ENCODE measurements around the gene SMARCA4. TPM values are rescaled to one million over a fixed set of nuclear protein-coding genes. Genes with fewer than 3 reads are reported as not detected.

The SMARCA4 gene
- polyA plus RNA-seq, 4 donors: 54.6 to 71.6 (median 66.1) TPM

DNA sequence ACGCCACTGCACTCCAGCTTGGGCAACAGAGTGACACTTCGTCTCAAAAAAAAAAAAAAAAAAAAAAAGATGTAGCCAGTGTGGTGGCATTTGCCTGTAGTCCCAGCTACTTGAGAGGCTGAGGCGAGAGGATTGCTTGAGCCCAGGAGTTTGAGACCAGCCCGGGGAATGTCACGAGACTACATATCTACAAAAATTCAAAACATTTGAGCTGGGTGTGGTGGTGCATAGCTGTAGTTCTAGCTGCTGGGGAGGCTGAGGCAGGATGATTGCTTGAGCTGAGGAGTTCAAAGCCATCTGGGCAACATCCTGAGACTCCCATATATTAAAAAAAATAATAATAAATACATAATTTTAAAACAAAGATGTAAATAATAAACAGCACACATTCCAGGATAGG, 46.6 kb downstream of the SMARCA4 start:
- Histone ChIP-seq H3K9me3 (ENCODE audit: control insufficient read depth in 2 of 2, insufficient read depth in 1 of 2, low read depth in 1 of 2, low read length in 1 of 2) (no peaks in the 10 kb centered on the region), H3K4me1 (ENCODE audit: control insufficient read depth in 3 of 3, insufficient read depth in 2 of 3, low read depth in 1 of 3, low read length in 2 of 3) (peaks cover 0 to 9% (median 0%) of the 10 kb centered on the region in 3 donors), H3K27ac (ENCODE audit: low read depth in 1 of 3, low read length in 2 of 3) (no peak overlapping the region), H3K27me3 (ENCODE audit: control insufficient read depth in 3 of 3, insufficient read depth in 3 of 3, low read length in 3 of 3) (no peaks in the 10 kb centered on the region), H3K4me3 (ENCODE audit: low read depth in 1 of 3, low read length in 3 of 3) (no peak overlapping the region), H3K36me3 (ENCODE audit: control insufficient read depth in 3 of 3, insufficient read depth in 2 of 3, low read depth in 1 of 3, low read length in 3 of 3) (peaks cover 12 to 78% (median 15%) of the 10 kb centered on the region in 3 donors)
- FAIRE-seq: no peak
- WGBS, 3 donors: 95 to 99% (median 97%) methylated on average over 4 to 5 of the region's 5 CpGs
- DNase-seq: no peak

DNA sequence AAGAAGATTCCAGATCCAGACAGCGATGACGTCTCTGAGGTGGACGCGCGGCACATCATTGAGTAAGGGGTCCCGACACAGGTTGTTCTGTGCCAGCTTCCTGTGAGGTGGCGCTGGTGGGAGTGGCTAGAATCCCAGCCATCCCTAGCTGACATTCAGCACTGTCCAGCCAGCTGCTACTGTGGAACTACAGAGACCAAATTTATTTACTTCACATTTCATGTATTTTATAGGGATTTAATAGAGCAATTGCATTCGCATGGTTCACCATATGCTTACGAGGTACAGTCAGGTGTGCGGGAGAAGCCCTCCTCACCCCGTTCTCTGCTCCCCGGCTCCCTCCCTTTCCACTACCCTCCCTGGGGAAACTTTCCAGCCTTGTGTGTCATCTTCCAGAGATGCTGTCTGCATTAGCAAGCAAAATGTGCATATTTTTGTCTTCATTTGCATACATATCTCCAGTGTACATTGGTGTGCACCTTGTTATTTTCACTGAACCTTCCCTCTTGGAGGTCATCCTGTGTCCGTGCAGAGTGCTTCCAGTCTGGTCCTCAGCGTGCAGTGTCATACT, 47.2 kb downstream of the SMARCA4 start:
- Histone ChIP-seq H3K4me1 (ENCODE audit: control insufficient read depth in 3 of 3, insufficient read depth in 2 of 3, low read depth in 1 of 3, low read length in 2 of 3) (peaks cover 0 to 9% (median 0%) of the 10 kb centered on the region in 3 donors), H3K27ac (ENCODE audit: low read depth in 1 of 3, low read length in 2 of 3) (no peak overlapping the region), H3K9me3 (ENCODE audit: control insufficient read depth in 2 of 2, insufficient read depth in 1 of 2, low read depth in 1 of 2, low read length in 1 of 2) (no peaks in the 10 kb centered on the region), H3K27me3 (ENCODE audit: control insufficient read depth in 3 of 3, insufficient read depth in 3 of 3, low read length in 3 of 3) (no peaks in the 10 kb centered on the region), H3K36me3 (ENCODE audit: control insufficient read depth in 3 of 3, insufficient read depth in 2 of 3, low read depth in 1 of 3, low read length in 3 of 3) (peaks cover 14 to 78% (median 17%) of the 10 kb centered on the region in 3 donors), H3K4me3 (ENCODE audit: low read depth in 1 of 3, low read length in 3 of 3) (no peak overlapping the region)
- DNase-seq: no peak
- 96 to 97% (median 96%) methylated on average over 14 of the region's 14 CpGs for WGBS, 3 donors
- no peak for FAIRE-seq

DNA sequence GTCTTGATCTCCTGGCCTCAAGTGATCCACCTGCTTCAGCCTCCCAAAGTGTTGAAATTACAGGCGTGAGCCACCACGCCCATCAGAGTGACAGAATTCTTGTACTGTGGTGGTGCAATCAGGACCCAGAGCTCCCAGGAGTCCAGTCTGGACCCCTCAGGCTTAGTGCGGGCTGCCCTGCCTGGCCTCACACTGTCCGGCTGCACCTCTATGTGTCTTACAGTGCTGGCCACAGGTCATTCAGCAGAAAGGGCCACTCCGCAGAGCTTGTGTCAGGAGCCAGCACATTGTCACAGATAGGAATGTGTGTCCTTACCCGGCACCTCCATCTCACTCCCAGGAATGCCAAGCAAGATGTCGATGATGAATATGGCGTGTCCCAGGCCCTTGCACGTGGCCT, 49.2 kb downstream of the SMARCA4 start:
- H3K36me3 ChIP-seq (ENCODE audit: control insufficient read depth in 3 of 3, insufficient read depth in 2 of 3, low read depth in 1 of 3, low read length in 3 of 3): peaks cover 25 to 84% (median 28%) of the 10 kb centered on the region in 3 donors
- DNase-seq (no peak), FAIRE-seq (no peak)
- H3K27ac ChIP-seq (ENCODE audit: low read depth in 1 of 3, low read length in 2 of 3): no peak overlapping the region
- peaks cover 0 to 9% (median 0%) of the 10 kb centered on the region in 3 donors for H3K4me1 ChIP-seq (ENCODE audit: control insufficient read depth in 3 of 3, insufficient read depth in 2 of 3, low read depth in 1 of 3, low read length in 2 of 3)
- WGBS, 3 donors: 96 to 98% (median 97%) methylated on average over 9 of the region's 9 CpGs
- H3K9me3 ChIP-seq (ENCODE audit: control insufficient read depth in 2 of 2, insufficient read depth in 1 of 2, low read depth in 1 of 2, low read length in 1 of 2): no peaks in the 10 kb centered on the region
- H3K27me3 ChIP-seq (ENCODE audit: control insufficient read depth in 3 of 3, insufficient read depth in 3 of 3, low read length in 3 of 3): no peaks in the 10 kb centered on the region
- H3K4me3 ChIP-seq (ENCODE audit: low read depth in 1 of 3, low read length in 3 of 3): no peak overlapping the region

DNA sequence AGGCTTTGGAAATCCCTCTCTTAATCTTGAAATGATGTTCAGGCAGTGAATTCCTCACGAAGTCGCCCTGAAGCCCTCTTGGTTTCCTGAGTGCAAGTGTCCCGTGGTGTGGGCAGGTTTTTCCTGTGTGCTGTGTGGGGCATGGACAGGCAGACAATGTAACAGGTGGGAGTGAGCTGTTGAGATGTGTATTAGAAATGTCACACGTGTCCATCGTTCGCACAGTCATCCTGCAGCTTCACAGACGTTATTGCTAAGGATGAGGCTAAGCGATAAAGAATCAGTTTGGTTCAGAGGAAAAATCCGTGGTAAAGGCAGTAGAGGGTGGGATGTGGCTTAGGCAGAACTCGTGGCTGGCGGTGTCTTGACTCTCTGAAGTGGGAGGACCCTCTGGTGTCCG, 51.7 kb downstream of the SMARCA4 start:
- no peak overlapping the region for H3K4me3 ChIP-seq (ENCODE audit: low read depth in 1 of 3, low read length in 3 of 3)
- DNase-seq: no peak
- peaks cover 0 to 1% (median 0%) of the 10 kb centered on the region in 3 donors for H3K4me1 ChIP-seq (ENCODE audit: control insufficient read depth in 3 of 3, insufficient read depth in 2 of 3, low read depth in 1 of 3, low read length in 2 of 3)
- no peaks in the 10 kb centered on the region for H3K9me3 ChIP-seq (ENCODE audit: control insufficient read depth in 2 of 2, insufficient read depth in 1 of 2, low read depth in 1 of 2, low read length in 1 of 2)
- FAIRE-seq: no peak
- 90 to 93% (median 91%) methylated on average over 12 of the region's 12 CpGs for WGBS, 3 donors
- no peak overlapping the region for H3K27ac ChIP-seq (ENCODE audit: low read depth in 1 of 3, low read length in 2 of 3)
- H3K36me3 ChIP-seq (ENCODE audit: control insufficient read depth in 3 of 3, insufficient read depth in 2 of 3, low read depth in 1 of 3, low read length in 3 of 3): peaks cover 29 to 94% (median 32%) of the 10 kb centered on the region in 3 donors
- H3K27me3 ChIP-seq (ENCODE audit: control insufficient read depth in 3 of 3, insufficient read depth in 3 of 3, low read length in 3 of 3): no peaks in the 10 kb centered on the region

DNA sequence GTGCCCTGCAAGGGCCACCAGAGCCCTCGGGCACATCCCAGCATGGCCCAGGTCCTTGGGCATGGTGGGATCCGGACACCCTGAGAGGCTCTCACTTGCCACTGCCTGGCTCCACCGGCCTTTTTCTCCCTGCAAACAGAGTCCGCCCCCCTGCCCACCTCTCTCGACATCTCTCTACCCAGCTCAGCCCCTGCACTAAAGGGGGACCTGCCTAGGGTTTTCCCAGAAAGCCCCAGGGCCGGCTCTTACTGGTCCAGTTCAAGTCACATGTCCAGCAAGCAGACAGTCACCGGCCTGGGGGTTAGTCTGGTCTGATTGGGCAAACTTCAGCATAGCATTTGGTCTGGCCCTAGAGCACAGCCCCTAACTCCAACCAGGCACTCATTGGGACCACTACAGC, 52.9 kb downstream of the SMARCA4 start:
- peaks cover 27 to 94% (median 28%) of the 10 kb centered on the region in 3 donors for H3K36me3 ChIP-seq (ENCODE audit: control insufficient read depth in 3 of 3, insufficient read depth in 2 of 3, low read depth in 1 of 3, low read length in 3 of 3)
- no peaks in the 10 kb centered on the region for H3K27me3 ChIP-seq (ENCODE audit: control insufficient read depth in 3 of 3, insufficient read depth in 3 of 3, low read length in 3 of 3)
- DNase-seq (no peak), FAIRE-seq (no peak)
- no peak overlapping the region for H3K4me3 ChIP-seq (ENCODE audit: low read depth in 1 of 3, low read length in 3 of 3)
- H3K4me1 ChIP-seq (ENCODE audit: control insufficient read depth in 3 of 3, insufficient read depth in 2 of 3, low read depth in 1 of 3, low read length in 2 of 3): peaks cover 0 to 12% (median 0%) of the 10 kb centered on the region in 3 donors
- no peak overlapping the region for H3K27ac ChIP-seq (ENCODE audit: low read depth in 1 of 3, low read length in 2 of 3)
- 92 to 95% (median 95%) methylated on average over 6 to 7 of the region's 7 CpGs for WGBS, 3 donors
- no peaks in the 10 kb centered on the region for H3K9me3 ChIP-seq (ENCODE audit: control insufficient read depth in 2 of 2, insufficient read depth in 1 of 2, low read depth in 1 of 2, low read length in 1 of 2)

DNA sequence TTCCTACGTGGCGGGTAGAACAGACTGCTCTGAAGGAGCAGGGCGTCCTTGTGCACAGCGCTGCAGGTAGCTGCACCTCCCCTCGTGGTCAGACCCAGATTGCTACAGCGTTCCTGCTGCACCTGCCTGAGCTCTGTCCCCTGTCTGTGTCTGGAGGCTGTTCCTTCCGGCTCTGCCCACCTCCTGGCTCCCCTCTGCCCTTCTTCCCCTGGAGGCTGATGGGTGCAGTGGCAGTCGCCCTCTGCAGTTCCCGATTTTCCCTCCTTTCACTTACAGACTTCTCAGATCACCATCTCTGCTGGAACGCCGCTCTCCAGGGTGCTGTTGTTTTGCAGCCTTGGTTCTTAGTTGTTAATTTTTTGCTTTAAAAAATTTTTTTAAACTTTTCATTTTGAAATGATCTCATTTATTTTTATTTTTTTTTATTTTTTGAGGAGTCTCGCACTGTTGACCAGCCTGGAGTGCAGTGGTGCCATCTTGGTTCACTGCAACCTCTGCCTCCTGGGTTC, 53.6 kb downstream of the SMARCA4 start:
- Histone ChIP-seq H3K9me3 (ENCODE audit: control insufficient read depth in 2 of 2, insufficient read depth in 1 of 2, low read depth in 1 of 2, low read length in 1 of 2) (no peaks in the 10 kb centered on the region), H3K4me1 (ENCODE audit: control insufficient read depth in 3 of 3, insufficient read depth in 2 of 3, low read depth in 1 of 3, low read length in 2 of 3) (peaks cover 0 to 18% (median 0%) of the 10 kb centered on the region in 3 donors), H3K4me3 (ENCODE audit: low read depth in 1 of 3, low read length in 3 of 3) (no peak overlapping the region), H3K27me3 (ENCODE audit: control insufficient read depth in 3 of 3, insufficient read depth in 3 of 3, low read length in 3 of 3) (no peaks in the 10 kb centered on the region), H3K36me3 (ENCODE audit: control insufficient read depth in 3 of 3, insufficient read depth in 2 of 3, low read depth in 1 of 3, low read length in 3 of 3) (peaks cover 28 to 95% (median 31%) of the 10 kb centered on the region in 3 donors), H3K27ac (ENCODE audit: low read depth in 1 of 3, low read length in 2 of 3) (no peak overlapping the region)
- DNase-seq: no peak
- FAIRE-seq: no peak
- WGBS, 3 donors: 92 to 95% (median 94%) methylated on average over 12 of the region's 12 CpGs

DNA sequence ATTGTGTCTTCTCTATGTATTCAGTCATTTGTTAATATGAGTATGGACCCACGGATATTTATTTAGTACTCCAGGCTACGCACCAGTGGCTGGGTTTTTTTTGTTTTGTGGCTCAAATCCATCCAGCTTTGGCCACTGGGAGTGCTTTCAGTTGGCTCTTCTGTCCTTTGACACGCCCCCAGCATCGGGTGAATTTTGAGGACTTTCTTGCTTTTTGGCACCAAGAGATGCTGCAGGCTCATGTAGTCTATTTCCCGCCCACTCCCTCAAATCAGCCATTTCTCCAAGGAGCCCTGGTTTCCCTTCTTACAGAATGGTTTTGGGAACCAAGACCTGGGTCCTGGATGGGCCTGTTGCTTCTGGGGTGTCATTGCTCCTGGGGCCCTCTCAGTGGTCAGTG, 55.8 kb downstream of the SMARCA4 start:
- H3K27me3 ChIP-seq (ENCODE audit: control insufficient read depth in 3 of 3, insufficient read depth in 3 of 3, low read length in 3 of 3): no peaks in the 10 kb centered on the region
- no peak for DNase-seq
- no peaks in the 10 kb centered on the region for H3K9me3 ChIP-seq (ENCODE audit: control insufficient read depth in 2 of 2, insufficient read depth in 1 of 2, low read depth in 1 of 2, low read length in 1 of 2)
- peaks cover 0 to 18% (median 0%) of the 10 kb centered on the region in 3 donors for H3K4me1 ChIP-seq (ENCODE audit: control insufficient read depth in 3 of 3, insufficient read depth in 2 of 3, low read depth in 1 of 3, low read length in 2 of 3)
- WGBS, 3 donors: 80 to 87% (median 85%) methylated on average over 5 of the region's 5 CpGs
- no peak overlapping the region for H3K4me3 ChIP-seq (ENCODE audit: low read depth in 1 of 3, low read length in 3 of 3)
- FAIRE-seq: no peak
- H3K27ac ChIP-seq (ENCODE audit: low read depth in 1 of 3, low read length in 2 of 3): no peak overlapping the region
- peaks cover 30 to 97% (median 32%) of the 10 kb centered on the region in 3 donors for H3K36me3 ChIP-seq (ENCODE audit: control insufficient read depth in 3 of 3, insufficient read depth in 2 of 3, low read depth in 1 of 3, low read length in 3 of 3)

DNA sequence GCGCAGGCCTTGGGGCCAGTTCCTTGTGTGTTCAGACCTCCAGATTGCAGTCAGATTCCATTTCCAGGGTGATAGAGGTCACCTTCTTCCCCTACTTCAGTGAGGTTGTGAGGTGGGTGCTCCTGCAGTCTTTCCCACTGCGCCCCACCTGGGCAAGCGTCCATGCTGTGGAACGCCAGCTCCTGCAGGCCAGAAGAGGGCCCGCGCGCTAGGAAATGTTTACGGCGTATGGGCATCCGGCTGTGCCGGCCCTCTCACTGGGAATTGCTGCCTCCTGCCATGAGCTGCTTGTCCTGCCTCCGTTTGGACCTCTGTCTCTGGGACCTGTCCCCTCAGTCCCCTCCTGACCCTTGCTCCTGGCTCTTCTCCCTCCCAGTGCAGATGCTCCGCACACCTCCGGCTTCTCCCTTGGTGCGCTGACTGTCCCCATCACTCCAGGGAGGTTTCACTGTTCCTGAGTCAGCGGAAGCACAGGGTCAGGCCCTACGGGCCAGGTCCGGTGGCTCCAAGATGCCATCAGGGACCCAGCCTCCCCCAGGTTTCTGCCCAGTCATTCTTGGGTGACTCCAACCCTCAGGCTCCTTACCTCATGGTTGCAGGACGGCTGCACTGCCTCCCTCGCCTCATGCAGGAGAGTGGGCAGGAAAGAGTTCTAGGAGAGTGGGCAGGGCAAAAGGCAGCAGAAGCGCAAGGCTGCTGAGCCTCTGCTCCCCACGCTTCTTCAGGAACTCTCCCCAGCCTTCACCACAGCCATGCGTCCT, 56.6 kb downstream of the SMARCA4 start:
- H3K36me3 ChIP-seq (ENCODE audit: control insufficient read depth in 3 of 3, insufficient read depth in 2 of 3, low read depth in 1 of 3, low read length in 3 of 3): peaks cover 31 to 98% (median 36%) of the 10 kb centered on the region in 3 donors
- DNase-seq (no peak), FAIRE-seq (no peak)
- peak overlapping the region in 1 of 3 donors; percentile 76 for H3K27ac ChIP-seq (ENCODE audit: low read depth in 1 of 3, low read length in 2 of 3)
- no peaks in the 10 kb centered on the region for H3K9me3 ChIP-seq (ENCODE audit: control insufficient read depth in 2 of 2, insufficient read depth in 1 of 2, low read depth in 1 of 2, low read length in 1 of 2)
- 93 to 96% (median 95%) methylated on average over 23 of the region's 23 CpGs for WGBS, 3 donors
- no peak overlapping the region for H3K4me3 ChIP-seq (ENCODE audit: low read depth in 1 of 3, low read length in 3 of 3)
- no peaks in the 10 kb centered on the region for H3K27me3 ChIP-seq (ENCODE audit: control insufficient read depth in 3 of 3, insufficient read depth in 3 of 3, low read length in 3 of 3)
- H3K4me1 ChIP-seq (ENCODE audit: control insufficient read depth in 3 of 3, insufficient read depth in 2 of 3, low read depth in 1 of 3, low read length in 2 of 3): peaks cover 0 to 18% (median 0%) of the 10 kb centered on the region in 3 donors

Data from small intestine (tissue), 7 donors.